ENCODE measurements around the gene AQP10.
"Not testable (repeated sequence)": the region's sequence is repeated elsewhere in the genome, so short reads cannot be mapped to it uniquely, and the experiment has no call there.

The AQP10 gene

DNA sequence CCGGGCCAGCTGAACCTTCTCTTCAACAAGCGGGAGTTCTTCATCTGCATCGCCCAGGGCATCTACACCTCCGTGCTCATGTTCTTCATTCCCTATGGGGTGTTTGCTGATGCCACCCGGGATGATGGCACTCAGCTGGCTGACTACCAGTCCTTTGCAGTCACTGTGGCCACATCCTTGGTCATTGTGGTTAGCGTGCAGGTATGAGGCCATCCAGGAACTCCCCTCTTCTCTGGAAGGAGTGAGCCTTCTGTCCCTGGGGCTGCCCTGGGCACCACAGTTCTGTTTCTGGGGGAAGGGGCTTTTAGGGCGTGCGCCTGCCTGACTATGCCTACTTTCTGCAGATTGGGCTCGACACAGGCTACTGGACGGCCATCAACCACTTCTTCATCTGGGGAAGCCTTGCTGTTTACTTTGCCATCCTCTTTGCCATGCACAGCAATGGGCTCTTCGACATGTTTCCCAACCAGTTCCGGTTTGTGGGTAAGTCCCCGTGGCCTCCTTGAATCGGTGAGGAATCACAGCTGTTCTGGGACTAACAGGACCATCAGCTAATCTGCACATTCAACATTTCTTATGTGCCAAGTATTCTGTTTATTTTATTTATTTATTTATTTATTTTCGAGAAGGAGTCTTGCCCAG is 25.5 kb downstream of the AQP10 start:
- no peak for DNase-seq

DNA sequence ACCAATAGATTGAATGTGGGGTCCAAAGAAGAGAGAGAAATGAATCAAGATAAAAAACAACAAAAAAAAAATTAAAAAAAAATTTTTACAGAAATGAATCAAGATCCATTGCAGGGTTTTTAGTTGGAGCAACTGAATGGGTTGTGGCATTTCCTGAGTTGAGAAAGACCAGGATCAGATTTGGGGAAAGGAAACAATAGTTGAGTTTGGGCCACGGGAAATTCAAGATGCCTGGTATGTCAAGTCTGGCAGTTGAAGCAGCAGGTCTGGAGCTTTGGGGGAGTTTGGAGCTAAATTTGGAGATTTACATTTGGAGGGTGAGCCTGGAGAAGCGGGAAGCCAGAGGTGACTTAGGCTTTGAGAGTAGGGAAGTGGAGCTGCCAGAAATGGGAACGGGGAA is 27.1 kb downstream of the AQP10 start:
- no peak for DNase-seq

DNA sequence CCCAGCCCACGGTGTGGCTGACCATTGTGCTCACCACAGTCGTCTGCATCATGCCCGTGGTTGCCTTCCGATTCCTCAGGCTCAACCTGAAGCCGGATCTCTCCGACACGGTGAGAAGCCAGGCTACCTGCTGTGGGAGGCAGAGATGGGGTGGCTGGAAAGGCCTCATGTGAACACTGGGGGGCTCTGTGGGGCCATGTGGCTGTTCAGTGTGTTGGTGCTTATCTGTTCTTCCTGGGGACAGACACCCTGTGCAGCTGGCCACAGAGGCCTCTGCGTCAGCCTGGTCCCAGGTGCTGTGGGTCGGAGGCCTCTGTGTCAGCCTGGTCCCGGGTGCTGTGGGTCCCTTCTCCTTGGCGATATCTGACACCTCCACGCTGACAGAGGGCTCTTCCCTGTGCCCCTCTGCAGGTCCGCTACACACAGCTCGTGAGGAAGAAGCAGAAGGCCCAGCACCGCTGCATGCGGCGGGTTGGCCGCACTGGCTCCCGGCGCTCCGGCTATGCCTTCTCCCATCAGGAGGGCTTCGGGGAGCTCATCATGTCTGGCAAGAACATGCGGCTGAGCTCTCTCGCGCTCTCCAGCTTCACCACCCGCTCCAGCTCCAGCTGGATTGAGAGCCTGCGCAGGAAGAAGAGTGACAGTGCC is 27.7 kb downstream of the AQP10 start:
- no peak for DNase-seq

DNA sequence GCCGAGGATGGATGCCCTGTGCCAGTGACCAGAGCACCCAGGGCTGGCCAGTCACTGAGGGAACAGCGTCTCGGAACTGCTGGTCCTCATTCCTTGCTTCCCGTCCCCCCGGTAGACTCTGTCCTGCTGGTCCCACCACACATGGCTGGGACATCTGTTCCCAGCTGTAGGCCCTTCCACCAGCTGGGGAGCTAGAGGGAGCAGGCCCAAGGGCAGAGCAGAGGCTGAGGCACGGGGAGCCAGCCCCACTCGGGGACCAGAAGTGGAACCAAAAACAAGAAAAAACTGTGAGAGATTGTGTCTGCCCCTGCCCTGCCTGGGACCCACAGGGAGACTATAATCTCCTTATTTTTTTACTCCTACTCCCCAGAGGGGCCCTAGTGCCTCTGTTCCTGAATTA is 28.2 kb downstream of the AQP10 start:
- DNase-seq: no peak

DNA sequence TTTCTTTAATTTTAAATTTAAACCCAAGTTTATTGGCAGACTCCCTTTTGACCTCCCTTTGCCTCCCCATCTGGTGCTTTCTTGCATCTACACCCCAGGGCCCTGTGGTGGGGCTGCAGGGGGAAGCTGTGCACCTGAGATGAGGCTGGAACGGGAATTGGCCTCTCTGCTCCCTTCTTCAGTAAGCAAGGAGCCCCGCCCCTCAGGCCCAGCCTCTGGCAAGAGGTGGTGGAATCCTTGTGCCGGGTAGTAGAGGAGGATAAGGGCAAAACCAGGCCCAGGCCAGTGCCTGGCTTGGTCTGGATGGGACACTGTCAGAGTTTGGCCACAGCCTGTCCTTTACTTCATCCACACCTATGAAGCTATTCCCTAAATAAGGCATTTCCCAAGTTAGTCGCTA is 29.5 kb downstream of the AQP10 start:
- no peak for DNase-seq

DNA sequence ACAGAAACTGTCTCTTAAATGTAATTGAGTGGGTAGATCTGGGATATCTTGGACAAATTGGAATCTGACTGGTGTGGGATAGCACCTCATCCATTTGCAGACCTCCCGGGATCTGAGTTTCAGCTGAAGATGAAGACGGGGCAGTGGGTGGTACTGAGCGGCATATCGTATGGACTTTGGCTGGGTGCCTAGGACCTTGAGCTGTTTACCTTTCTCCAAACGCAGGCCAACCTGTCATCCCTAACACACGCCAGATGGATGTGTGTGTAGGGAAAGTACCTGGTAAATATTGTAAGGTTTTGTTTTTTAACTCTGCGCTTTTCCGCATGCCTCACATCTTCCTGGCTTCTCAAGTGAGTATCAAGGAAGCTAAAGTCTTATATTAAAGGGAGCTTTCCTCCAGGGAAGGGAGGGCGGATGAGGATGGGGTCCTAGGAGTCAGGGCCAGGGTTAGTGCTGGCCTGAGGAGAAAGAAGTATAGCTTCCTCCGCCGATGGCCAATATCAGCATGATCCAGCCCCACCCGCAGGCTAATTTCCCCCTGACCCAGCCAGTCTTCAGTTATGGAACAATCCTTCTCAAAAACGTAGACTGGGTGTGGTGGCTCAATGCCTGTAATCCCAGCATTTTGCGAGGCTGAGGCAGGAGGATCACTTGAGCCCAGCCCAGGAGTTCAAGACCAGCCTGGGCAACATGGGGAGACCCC is 30.6 kb downstream of the AQP10 start:
- peak; percentile 20 for DNase-seq

DNA sequence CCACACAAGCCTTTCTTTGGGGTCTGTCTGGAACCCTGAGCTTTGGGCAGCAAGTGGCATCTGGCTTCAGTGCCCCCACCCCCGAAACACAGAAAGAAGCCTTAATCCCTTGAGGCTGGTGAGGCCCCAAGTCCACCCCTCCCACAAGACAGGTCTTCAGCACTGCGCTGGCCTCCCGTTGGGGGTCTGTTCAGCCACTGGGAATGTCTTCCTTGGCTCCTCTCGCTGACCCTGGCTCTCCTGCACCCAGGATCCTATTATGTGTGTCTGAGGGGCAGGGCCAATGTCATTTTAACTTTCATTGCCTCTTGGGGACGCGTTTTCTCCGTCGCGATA is 31.3 kb downstream of the AQP10 start:
- DNase-seq: no peak

DNA sequence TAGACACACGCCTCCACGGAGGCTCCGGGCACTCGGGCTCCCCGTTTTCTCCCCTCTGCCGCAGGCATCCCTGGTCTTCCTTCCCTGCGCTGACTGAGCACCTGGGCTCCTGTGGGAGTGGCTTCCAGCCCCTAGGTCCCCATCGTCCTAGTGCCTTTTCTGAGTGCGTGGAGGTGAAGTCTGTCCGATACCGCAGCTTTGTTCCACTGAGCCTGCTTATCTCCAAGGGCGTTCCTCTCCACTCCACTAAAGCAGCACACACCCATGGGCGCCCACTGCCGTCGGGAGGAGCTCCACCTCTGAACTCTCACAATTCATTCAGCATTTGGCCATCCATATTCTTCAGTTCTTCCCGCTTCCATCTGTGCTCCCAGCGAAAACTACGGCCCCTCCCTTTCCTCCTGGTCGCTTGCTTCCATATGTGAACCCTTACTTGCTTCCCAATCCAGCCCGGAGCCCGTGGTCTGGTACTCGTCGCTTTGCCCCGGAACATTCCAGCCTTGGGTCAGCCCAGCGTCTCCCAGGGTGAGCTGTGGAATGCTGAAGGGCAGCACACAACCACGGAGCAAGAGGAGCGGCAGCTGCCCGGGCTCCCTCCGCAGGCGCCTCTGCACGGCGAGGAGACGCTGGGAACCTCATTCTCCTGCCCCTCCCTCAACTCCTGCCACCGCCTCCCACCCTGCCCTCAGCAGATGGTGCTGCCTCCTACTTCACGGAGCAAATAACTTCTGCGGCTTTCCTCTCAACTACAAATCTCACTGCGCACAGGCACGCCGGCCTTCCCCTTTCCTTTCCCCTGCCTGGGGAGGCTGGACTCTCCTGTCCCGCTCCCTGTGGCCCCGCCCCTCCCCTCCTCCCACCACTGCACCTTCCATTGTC is 31.9 kb downstream of the AQP10 start:
- no peak for DNase-seq

DNA sequence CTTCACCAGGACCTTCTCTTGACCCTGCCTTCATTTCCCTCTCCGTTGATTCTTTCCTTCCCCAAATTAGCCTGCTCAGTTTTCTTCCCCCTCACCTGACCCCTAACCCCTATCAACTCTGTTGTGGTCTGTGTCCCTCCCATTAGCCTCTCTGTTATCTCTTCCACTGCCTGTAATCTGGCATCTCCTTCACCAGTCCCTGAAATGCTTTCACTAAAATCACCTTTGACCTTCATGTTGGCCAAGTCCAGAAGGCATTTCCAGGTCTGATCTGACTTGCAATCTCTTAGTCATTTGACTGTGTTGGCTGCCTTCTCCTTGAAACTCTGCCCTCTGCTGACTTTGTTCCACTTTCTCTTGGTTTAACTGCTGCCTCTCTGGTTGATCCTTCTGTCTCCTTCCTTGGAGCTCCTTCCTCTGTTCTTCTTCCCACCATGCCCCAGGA is 32.6 kb downstream of the AQP10 start:
- DNase-seq: no peak

DNA sequence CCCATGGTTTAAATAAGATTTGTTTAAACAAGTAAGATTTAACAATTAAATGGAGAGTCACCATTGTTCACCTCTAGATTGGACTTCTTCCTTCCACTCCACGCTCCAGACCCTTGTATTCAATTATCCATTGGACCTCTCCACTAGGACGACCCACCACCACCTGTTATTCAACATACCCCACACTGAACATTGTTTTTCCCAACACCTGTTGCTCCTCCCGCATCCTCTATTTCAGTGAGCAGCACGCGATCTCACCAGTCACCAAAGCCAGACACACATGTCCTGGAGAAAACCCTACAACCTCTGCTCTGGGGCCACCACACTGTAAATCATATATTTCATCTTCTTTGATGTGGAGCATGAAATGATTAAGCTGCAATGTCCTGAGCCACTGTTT is 33.1 kb downstream of the AQP10 start:
- no peak for DNase-seq

DNA sequence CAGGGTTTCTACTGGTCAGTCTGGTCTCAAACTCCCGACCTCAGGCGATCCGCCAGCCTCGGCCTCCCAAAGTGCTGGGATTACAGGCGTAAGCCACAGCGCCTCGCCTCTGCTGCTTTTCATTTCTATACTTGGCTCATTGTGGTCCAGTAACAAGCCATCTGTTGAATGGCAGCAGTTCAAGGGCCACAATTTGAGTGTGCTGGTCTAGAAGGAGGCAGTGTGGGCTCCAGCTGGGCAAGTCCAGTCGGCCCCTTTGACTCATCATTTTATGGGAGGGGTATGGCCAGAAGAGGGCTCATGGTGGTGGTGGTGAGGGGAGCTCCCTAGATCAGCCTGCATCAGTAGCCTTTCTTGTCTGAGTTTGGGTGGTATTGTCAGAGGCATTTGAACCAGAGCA is 37.6 kb downstream of the AQP10 start:
- no peak for DNase-seq

DNA sequence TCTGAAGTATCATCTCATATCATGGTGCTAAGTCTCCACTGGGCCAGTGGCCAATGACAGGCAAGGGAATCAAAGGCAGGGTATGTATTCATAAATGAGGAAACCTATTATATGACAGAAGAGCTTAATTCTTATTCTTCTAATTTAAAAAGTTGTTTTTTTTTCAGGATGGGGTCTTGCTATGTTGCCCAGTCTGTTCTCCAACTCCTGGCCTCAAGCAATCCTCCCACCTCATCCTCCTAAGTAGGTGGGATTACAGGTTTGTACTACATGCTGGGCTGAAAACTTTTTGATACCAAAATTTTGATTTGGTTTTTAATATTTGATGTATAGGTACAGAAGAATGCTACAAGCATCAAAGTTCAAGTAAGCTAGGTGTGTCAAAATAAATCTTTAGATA is 39.4 kb downstream of the AQP10 start:
- DNase-seq: no peak

DNA sequence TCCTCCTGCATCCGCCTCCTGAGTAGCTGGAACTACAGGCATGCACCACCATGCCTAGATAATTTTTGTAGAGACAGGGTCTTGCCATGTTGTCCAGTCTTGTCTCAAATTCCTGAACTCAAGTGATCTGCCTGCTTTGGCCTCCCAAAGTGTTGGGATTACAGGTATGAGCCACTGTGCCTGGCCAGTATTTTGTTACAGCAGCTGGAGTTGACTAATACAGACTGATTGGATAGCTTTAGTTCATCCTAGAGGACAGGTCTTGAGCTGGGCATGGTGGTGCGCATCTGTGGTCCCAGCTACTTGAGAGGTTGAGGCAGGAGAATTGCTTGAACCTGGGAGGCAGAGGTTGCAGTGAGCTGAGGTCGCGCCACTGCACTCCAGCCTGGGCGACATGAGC is 40.0 kb downstream of the AQP10 start:
- DNase-seq: not testable (repeated sequence)

DNA sequence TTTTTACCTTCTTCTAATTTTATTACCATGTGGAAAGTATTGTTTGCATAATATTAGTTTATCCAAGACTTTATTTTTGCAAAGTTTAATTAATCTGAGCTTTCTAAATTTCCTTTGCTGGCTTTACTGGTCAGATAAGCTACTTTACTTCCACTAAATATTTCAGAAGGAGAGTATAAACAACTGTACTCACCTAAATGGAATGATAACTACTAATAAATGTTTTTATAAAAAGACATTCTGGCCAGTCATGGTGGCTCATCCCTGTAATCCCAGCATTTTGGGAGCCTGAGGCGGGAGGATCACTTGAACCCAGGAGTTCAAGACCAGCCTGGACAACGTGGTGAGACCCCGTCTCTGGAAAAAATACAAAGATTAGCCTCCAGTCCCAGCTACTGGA is 40.5 kb downstream of the AQP10 start:
- DNase-seq: no peak

DNA sequence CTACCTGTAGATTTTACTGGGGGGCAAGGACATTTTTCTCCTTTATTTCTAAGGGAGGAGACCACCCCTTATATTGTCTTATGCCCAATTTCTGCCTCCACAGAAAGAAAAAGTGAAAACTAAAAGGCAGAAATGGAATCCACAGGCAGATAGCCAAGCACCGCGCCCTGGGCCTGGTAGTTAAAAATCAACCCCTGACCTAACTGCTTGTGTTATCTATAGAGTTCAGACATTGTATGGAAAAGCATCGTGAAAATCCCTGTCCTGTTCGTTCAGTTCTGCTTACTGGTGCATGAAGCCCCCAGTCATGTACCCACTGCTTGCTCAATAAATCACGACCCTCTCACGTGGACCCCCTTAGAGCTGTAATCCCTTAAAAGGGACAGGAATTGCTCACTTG is 50.5 kb downstream of the AQP10 start:
- no peak for DNase-seq

DNA sequence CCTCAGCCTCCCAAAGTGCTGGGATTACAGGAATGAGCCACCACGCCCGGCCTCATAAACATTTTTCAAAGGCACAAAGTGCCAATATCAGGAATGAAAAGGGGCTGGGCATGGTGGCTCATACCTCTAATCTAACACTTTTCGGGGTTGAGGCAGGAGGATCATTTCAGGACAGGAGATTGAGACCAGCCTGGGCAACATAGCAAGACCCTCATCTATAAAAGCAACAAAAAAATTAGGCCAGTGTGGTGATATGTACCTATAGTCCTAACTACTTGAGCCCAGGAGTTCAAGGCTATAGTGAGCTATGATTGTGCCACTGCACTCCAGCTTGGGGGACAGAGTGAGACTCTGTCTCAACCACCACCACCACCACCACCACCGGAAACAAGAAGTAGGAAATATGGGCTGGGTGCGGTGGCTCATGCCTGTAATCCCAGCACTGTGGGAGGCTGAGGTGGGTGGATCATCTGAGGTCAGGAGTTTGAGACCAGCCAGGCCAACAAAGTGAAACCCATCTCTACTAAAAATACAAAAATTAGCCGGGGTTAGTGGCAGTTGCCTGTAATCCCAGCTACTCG is 53.0 kb downstream of the AQP10 start:
- DNase-seq: not testable (repeated sequence)
